ENCODE results near the gene NTF3. TPM values are rescaled to one million over a fixed set of nuclear protein-coding genes. Genes with fewer than 3 reads are reported as not detected.

NTF3 gene
- polyA plus RNA-seq, 3 donors: not detected

DNA sequence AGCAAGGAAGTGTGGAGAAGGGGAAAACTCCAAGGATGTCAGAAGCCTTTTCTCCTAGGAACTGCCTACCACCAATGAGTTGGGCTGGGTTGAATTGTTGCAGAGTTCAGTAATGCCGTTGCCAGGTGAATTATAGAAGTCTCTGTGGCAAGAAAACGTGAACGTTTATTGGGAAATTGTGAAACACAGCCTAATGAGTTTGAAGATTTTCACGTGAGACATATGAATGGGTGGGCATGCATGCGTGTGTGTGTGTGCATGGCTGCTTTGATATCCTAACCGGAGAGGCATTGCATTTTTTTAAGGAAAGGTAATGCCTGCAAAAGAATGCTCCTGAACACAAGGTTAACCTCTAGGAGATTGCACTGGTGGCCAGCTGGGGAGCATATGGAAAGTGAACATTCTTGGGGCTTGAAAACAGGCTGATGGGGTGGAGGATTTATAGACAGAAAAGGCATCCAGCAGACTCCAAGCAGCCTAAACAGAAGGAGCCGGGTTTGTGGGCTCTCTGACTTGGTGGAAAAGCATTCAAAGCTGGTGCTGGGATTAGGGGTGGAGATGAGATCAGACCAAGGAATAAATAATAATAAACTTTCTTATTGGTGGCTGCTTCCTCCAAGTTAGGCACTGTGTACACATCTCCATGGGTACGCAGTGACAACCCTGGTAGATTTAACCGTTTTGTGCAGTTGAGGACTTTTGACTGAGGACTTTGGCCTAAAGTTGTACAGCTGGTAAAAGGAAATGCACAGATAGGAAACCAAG is 67.8 kb downstream of the NTF3 start:
- Histone ChIP-seq H4K20me1 (ENCODE audit: insufficient read depth, low read length) (no peaks in the 10 kb centered on the region), H3K9me3 (replicated peaks in 1 of 2; ENCODE audit: control insufficient read depth in 1 of 2, insufficient read depth in 1 of 2, low read length in 2 of 2) (no peaks in the 10 kb centered on the region), H3K27me3 (ENCODE audit: control insufficient read depth in 2 of 2, insufficient read depth in 2 of 2, low read length in 2 of 2) (no peaks in the 10 kb centered on the region), H3K4me1 (ENCODE audit: control insufficient read depth in 1 of 2, insufficient read depth in 2 of 2, low read length in 2 of 2) (no peaks in the 10 kb centered on the region), H3K4me3 (replicated peaks in 1 of 3; ENCODE audit: low read depth in 2 of 3, low read length in 3 of 3) (no peak overlapping the region), H2AFZ (ENCODE audit: insufficient read depth, low read depth, low read length, poor library complexity, severe bottlenecking) (no peak overlapping the region), H3K36me3 (replicated peaks in 1 of 2; ENCODE audit: control insufficient read depth in 1 of 2, insufficient read depth in 2 of 2, low read length in 2 of 2) (no peaks in the 10 kb centered on the region), H3K79me2 (ENCODE audit: insufficient read depth, low read length) (no peaks in the 10 kb centered on the region), H3K4me2 (replicated peaks; ENCODE audit: extremely low read depth, low read length, poor library complexity, severe bottlenecking) (no peak overlapping the region), H3K27ac (ENCODE audit: low read depth in 1 of 2, low read length in 2 of 2) (no peak overlapping the region), H3K9ac (ENCODE audit: insufficient read depth, low read length, poor library complexity, severe bottlenecking) (no peak overlapping the region)
- H3K27ac Mint-ChIP-seq: no peak overlapping the region
- no peak overlapping the region for H3K4me3 Mint-ChIP-seq
- no peaks in the 10 kb centered on the region for H3K4me1 Mint-ChIP-seq
- peaks cover under 1 to 5% (median 3%) of the 10 kb centered on the region in 3 donors for H3K27me3 Mint-ChIP-seq (ENCODE audit: low read depth in 3 of 3)
- no peaks in the 10 kb centered on the region for H3K36me3 Mint-ChIP-seq
- TF ChIP-seq, protein P1, sequence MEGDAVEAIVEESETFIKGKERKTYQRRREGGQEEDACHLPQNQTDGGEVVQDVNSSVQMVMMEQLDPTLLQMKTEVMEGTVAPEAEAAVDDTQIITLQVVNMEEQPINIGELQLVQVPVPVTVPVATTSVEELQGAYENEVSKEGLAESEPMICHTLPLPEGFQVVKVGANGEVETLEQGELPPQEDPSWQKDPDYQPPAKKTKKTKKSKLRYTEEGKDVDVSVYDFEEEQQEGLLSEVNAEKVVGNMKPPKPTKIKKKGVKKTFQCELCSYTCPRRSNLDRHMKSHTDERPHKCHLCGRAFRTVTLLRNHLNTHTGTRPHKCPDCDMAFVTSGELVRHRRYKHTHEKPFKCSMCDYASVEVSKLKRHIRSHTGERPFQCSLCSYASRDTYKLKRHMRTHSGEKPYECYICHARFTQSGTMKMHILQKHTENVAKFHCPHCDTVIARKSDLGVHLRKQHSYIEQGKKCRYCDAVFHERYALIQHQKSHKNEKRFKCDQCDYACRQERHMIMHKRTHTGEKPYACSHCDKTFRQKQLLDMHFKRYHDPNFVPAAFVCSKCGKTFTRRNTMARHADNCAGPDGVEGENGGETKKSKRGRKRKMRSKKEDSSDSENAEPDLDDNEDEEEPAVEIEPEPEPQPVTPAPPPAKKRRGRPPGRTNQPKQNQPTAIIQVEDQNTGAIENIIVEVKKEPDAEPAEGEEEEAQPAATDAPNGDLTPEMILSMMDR (IDR thresholded peaks at IDR 0.05): no peak
- intact Hi-C loops (cut with micrococcal nuclease): no loop called here
- no peaks in the 10 kb centered on the region for H3K9me3 Mint-ChIP-seq
- WGBS (ENCODE audit: insufficient coverage): 82% methylated on average over 6 of the region's 9 CpGs
- DNase-seq: no peak

DNA sequence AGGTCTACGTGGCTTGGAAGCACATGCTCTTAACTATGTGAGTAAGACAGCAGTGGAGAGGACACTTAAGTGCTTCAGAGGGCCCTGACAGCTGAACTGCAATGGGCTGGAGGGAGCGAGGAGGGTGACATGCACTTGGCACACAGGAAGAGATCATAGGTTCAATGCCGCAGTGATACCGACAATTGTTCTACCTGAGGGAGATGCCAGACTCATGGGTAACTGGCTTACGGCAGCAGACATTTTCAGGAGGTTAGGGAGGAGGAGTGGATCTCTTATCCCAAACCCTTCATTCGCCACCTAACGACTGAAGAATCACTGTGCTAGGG is 68.4 kb downstream of the NTF3 start:
- no peak overlapping the region for H3K9ac ChIP-seq (ENCODE audit: insufficient read depth, low read length, poor library complexity, severe bottlenecking)
- TF ChIP-seq, protein P1 (IDR thresholded peaks at IDR 0.05): no peak

More for the DNA sequence above, 68.4 kb downstream of the NTF3 start:
- no peaks in the 10 kb centered on the region for H3K36me3 ChIP-seq (replicated peaks in 1 of 2; ENCODE audit: control insufficient read depth in 1 of 2, insufficient read depth in 2 of 2, low read length in 2 of 2)
- no peak overlapping the region for H3K4me2 ChIP-seq (replicated peaks; ENCODE audit: extremely low read depth, low read length, poor library complexity, severe bottlenecking)
- H4K20me1 ChIP-seq (ENCODE audit: insufficient read depth, low read length): no peaks in the 10 kb centered on the region
- no peaks in the 10 kb centered on the region for H3K27me3 ChIP-seq (ENCODE audit: control insufficient read depth in 2 of 2, insufficient read depth in 2 of 2, low read length in 2 of 2)
- H3K9me3 ChIP-seq (replicated peaks in 1 of 2; ENCODE audit: control insufficient read depth in 1 of 2, insufficient read depth in 1 of 2, low read length in 2 of 2): no peaks in the 10 kb centered on the region
- H3K79me2 ChIP-seq (ENCODE audit: insufficient read depth, low read length): no peaks in the 10 kb centered on the region
- H3K4me1 ChIP-seq (ENCODE audit: control insufficient read depth in 1 of 2, insufficient read depth in 2 of 2, low read length in 2 of 2): no peaks in the 10 kb centered on the region
- H3K27ac ChIP-seq (ENCODE audit: low read depth in 1 of 2, low read length in 2 of 2): no peak overlapping the region
- peaks cover 0 to 5% (median 3%) of the 10 kb centered on the region in 3 donors for H3K27me3 Mint-ChIP-seq (ENCODE audit: low read depth in 3 of 3)
- H2AFZ ChIP-seq (ENCODE audit: insufficient read depth, low read depth, low read length, poor library complexity, severe bottlenecking): no peak overlapping the region
- H3K4me3 ChIP-seq (replicated peaks in 1 of 3; ENCODE audit: low read depth in 2 of 3, low read length in 3 of 3): no peak overlapping the region
- no peaks in the 10 kb centered on the region for H3K9me3 Mint-ChIP-seq
- WGBS (ENCODE audit: insufficient coverage): 76% methylated on average over 4 of the region's 7 CpGs
- no peak overlapping the region for H3K27ac Mint-ChIP-seq
- no peak overlapping the region for H3K4me3 Mint-ChIP-seq
- intact Hi-C loops (cut with micrococcal nuclease): no loop called here
- DNase-seq: no peak
- no peaks in the 10 kb centered on the region for H3K4me1 Mint-ChIP-seq
- no peaks in the 10 kb centered on the region for H3K36me3 Mint-ChIP-seq

Measured in CD14-positive monocyte (primary cell).